ENCODE results near the gene ZFR2. TPM values are rescaled to one million over a fixed set of nuclear protein-coding genes. Genes with fewer than 3 reads are reported as not detected.

ZFR2 gene
- total and polyA plus RNA-seq, 2 experiments from 2014 or later, result not detected

DNA sequence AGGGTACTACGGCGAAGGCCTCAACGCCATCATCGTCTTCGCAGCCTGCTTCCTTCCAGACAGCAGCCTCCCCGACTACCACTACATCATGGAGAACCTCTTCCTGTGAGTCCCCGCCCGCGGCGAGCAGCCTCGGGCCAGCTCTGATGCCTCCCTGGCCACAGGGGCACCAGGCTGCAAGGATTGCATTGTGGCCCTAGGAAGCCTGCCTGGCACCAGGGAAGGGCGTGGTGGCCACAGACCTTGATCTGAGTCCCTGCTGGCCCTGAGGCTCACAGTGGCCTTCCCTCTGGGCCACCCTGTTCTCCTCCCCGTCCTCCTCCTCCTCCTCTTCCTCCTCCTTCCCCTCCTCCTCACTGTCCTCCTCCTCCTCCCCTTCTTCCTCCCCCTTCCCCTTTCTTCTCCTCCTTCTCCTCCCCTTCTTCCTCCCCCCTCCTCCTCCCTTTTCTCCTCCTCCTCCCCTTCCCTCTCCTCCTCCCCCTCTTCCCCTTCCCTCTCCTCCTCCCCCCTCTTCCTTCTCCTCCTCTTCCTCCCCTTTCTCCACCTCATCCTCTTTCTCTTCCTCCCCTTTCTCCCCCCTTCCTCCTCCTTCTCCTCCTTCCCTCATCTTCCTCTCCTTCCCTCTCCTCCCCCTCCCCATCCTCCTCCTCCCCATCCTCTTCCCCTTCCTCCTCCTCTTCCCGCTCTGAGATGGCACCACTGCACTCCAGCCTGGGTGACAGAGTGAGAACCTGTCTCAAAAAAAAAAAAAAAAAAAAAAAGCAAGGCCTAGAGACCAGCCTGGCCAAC lies 39.6 kb upstream of the ZFR2 start:
- H3K9me2 ChIP-seq (ENCODE audit: insufficient read depth), result no peaks in the 10 kb centered on the region
- H3K27me3 ChIP-seq (replicated peaks; ENCODE audit: insufficient read depth), result no peaks in the 10 kb centered on the region; the same call in 1 of the 2 replicates
- 66 to 71% methylated on average over 11 to 14 of the region's 14 CpGs for WGBS, 2 experiments (ENCODE audit: low coverage in 1 of 2, low lambda C conversion rate in 2 of 2, missing lambda C conversion rate in 2 of 2)
- no peaks in the 10 kb centered on the region for H3F3A ChIP-seq (ENCODE audit: insufficient read depth)
- H3K9me3 ChIP-seq (ENCODE audit: low read depth), result no peaks in the 10 kb centered on the region
- no peaks in the 10 kb centered on the region for H3K79me2 ChIP-seq (ENCODE audit: insufficient read depth)
- no peaks in the 10 kb centered on the region for H3K4me1 ChIP-seq (ENCODE audit: insufficient read depth)
- H3K27ac ChIP-seq, result no peak overlapping the region
- TF ChIP-seq EZH2 (IDR thresholded peaks at IDR 0.05; ENCODE audit: insufficient read depth, poor library complexity, severe bottlenecking), result no peak
- TF ChIP-seq EZH2phosphoT487 (IDR thresholded peaks at IDR 0.05; ENCODE audit: insufficient read depth, low read depth), result no peak
- no peak overlapping the region for H3K4me2 ChIP-seq (ENCODE audit: unreplicated experiment)
- no peak for DNase-seq
- H3K36me3 ChIP-seq (ENCODE audit: low read depth), result no peaks in the 10 kb centered on the region
- no peak overlapping the region for H3K4me3 ChIP-seq
- no peak overlapping the region for H2AFZ ChIP-seq
- in situ Hi-C loops (cut with MboI), result no loop called here
- no peaks in the 10 kb centered on the region for H4K20me1 ChIP-seq (ENCODE audit: insufficient read depth)
- no peak overlapping the region for H3K9ac ChIP-seq

DNA sequence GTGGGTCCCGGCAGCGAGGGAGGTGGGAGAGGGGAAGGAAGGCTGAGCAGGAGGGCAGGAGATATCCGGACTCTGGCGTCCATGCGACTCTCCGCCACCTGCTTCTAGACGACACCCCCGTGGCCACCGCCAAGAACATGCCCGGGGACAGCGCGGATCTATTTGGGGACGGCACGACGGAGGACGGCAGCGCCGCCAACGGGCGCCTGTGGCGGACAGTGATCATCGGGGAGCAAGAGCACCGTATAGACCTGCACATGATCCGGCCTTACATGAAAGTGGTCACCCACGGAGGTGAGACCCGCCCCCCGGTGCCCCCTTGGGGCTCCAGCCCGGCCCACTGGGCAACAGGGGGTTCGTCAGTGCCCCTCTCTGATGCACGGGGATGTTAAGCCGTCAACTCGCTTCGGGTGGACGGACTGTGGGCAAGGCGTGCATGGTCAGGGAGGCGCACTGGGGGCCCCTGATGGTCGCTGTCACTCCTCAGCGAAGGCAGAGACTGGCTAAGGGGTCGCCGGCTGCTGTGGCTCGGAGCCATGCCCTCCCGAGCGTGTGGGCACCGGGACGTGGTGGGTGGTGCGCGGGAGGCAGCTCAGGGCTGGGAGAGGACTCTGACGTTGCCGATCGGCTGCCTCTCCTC lies 38.9 kb upstream of the ZFR2 start:
- Histone ChIP-seq H3K27ac (no peak overlapping the region), H3K9ac (no peak overlapping the region), H4K20me1 (ENCODE audit: insufficient read depth) (no peaks in the 10 kb centered on the region), H3F3A (ENCODE audit: insufficient read depth) (no peaks in the 10 kb centered on the region), H3K4me3 (no peak overlapping the region), H3K27me3 (replicated peaks; ENCODE audit: insufficient read depth) (peaks cover 3% of the 10 kb centered on the region; the same call in 1 of the 2 replicates), H3K9me2 (ENCODE audit: insufficient read depth) (no peaks in the 10 kb centered on the region), H2AFZ (no peak overlapping the region), H3K4me2 (ENCODE audit: unreplicated experiment) (no peak overlapping the region), H3K79me2 (ENCODE audit: insufficient read depth) (no peaks in the 10 kb centered on the region), H3K4me1 (ENCODE audit: insufficient read depth) (no peaks in the 10 kb centered on the region), H3K9me3 (ENCODE audit: low read depth) (no peaks in the 10 kb centered on the region), H3K36me3 (ENCODE audit: low read depth) (no peaks in the 10 kb centered on the region)
- DNase-seq, result no peak
- TF ChIP-seq EZH2 (IDR thresholded peaks at IDR 0.05; ENCODE audit: insufficient read depth, poor library complexity, severe bottlenecking), result no peak
- in situ Hi-C loops (cut with MboI), result no loop called here
- 71 to 74% methylated on average over 40 to 50 of the region's 50 CpGs for WGBS, 2 experiments (ENCODE audit: low coverage in 1 of 2, low lambda C conversion rate in 2 of 2, missing lambda C conversion rate in 2 of 2)

DNA sequence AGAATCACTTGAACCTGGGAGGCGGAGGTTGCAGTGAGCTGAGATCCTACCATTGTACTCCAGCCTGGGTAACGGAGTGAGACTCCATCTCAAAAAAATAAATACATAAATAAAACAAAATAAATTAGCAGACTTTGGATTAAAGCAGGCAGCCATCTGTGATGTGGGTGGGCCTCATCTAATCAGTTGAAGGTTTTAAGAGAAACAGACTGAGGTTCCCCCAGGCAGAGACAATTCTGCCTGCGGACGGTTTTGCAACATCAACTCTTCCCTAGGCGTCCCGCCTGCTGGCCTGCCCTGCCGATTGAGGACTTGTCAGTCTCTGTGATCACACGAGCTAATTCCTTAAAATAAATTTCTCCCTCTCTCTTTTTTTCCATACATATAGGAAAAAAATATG lies 35.4 kb upstream of the ZFR2 start:
- Histone ChIP-seq H3K36me3 (ENCODE audit: low read depth) (no peaks in the 10 kb centered on the region), H3K9ac (no peak overlapping the region), H3K79me2 (ENCODE audit: insufficient read depth) (no peaks in the 10 kb centered on the region), H3K4me3 (no peak overlapping the region), H3K27ac (no peak overlapping the region), H2AFZ (no peak overlapping the region), H3K4me1 (ENCODE audit: insufficient read depth) (no peaks in the 10 kb centered on the region), H3K27me3 (replicated peaks; ENCODE audit: insufficient read depth) (peaks cover 8% of the 10 kb centered on the region; the same call in 1 of the 2 replicates), H3K9me2 (ENCODE audit: insufficient read depth) (no peaks in the 10 kb centered on the region), H3F3A (ENCODE audit: insufficient read depth) (no peaks in the 10 kb centered on the region), H4K20me1 (ENCODE audit: insufficient read depth) (no peaks in the 10 kb centered on the region), H3K9me3 (ENCODE audit: low read depth) (no peaks in the 10 kb centered on the region), H3K4me2 (ENCODE audit: unreplicated experiment) (no peak overlapping the region)
- WGBS, 2 experiments (ENCODE audit: low coverage in 1 of 2, low lambda C conversion rate in 2 of 2, missing lambda C conversion rate in 2 of 2), result 68% methylated on average over 8 of the region's 8 CpGs
- no peak for DNase-seq
- TF ChIP-seq EZH2 (IDR thresholded peaks at IDR 0.05; ENCODE audit: insufficient read depth, poor library complexity, severe bottlenecking) (no peak), EZH2phosphoT487 (IDR thresholded peaks at IDR 0.05; ENCODE audit: insufficient read depth, low read depth) (no peak)
- in situ Hi-C loops (cut with MboI), result no loop called here

DNA sequence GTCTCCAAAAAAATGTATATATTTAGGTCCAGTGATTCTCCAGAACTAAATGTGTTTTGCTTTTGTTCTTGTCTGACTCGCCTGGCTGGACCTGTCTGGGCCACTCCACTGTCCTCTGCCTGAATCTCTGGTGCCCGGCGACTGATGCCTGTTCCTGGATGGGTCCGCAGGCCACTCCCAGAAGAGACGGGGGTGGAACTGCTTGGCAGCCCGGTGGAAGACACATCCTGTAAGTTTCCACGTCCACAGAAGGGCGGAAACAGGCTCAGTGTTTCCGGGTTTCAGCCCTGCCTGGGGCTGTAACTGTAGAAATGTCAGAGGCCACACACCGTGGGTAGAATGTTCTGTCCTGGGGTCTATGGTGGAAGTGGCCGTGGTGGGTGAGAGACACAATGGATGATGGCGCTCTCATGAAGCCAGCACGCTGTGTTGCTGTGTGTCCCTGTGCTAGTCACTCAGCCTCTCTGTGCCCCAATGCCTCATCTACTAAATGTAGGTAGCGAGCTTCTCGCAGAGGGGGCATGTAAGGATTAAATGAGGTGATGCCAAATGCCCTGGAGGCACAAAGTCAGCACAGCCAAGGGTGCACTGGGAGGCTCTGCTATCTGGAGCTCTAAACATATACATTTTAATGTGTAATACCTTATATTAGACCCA lies 33.6 kb upstream of the ZFR2 start:
- in situ Hi-C loops (cut with MboI), result no loop called here

More for the DNA sequence above, 33.6 kb upstream of the ZFR2 start:
- TF ChIP-seq EZH2phosphoT487 (IDR thresholded peaks at IDR 0.05; ENCODE audit: insufficient read depth, low read depth), result no peak
- TF ChIP-seq EZH2 (IDR thresholded peaks at IDR 0.05; ENCODE audit: insufficient read depth, poor library complexity, severe bottlenecking), result no peak
- Histone ChIP-seq H3K27ac (no peak overlapping the region), H3K9me2 (ENCODE audit: insufficient read depth) (no peaks in the 10 kb centered on the region), H3K27me3 (replicated peaks; ENCODE audit: insufficient read depth) (peaks cover 8% of the 10 kb centered on the region; the same call in 1 of the 2 replicates), H3F3A (ENCODE audit: insufficient read depth) (no peaks in the 10 kb centered on the region), H3K9ac (no peak overlapping the region), H3K4me2 (ENCODE audit: unreplicated experiment) (no peak overlapping the region), H3K36me3 (ENCODE audit: low read depth) (no peaks in the 10 kb centered on the region), H4K20me1 (ENCODE audit: insufficient read depth) (no peaks in the 10 kb centered on the region), H3K9me3 (ENCODE audit: low read depth) (no peaks in the 10 kb centered on the region), H3K4me1 (ENCODE audit: insufficient read depth) (no peaks in the 10 kb centered on the region), H3K4me3 (no peak overlapping the region), H2AFZ (no peak overlapping the region), H3K79me2 (ENCODE audit: insufficient read depth) (no peaks in the 10 kb centered on the region)
- 53 to 59% methylated on average over 15 of the region's 15 CpGs for WGBS, 2 experiments (ENCODE audit: low coverage in 1 of 2, low lambda C conversion rate in 2 of 2, missing lambda C conversion rate in 2 of 2)
- DNase-seq, result no peak

All from GM23248 (cell line).